Nephron progenitor cell (in vitro differentiated cells): Measurements from ENCODE around the gene P4HB.
A peak's percentile ranks its signal among the peaks of the same experiment; 100 is the strongest.

Experiments
- DNase-seq: peaks from one replicate; pipeline ENCODE4 v3.0.0; 2021
- H3K27ac Mint-ChIP-seq: 2 replicates; pipeline ENCODE4 v1.8.0; 2021; ENCODE audit warnings: mild to moderate bottlenecking, moderate library complexity, mixed read lengths
- H3K27me3 Mint-ChIP-seq: 2 replicates; pipeline ENCODE4 v1.8.0; 2021; ENCODE audit warnings: mild to moderate bottlenecking, low read depth, mixed read lengths; ENCODE audit not compliant: poor library complexity
- H3K36me3 Mint-ChIP-seq: 2 replicates; pipeline ENCODE4 v1.8.0; 2021; ENCODE audit warnings: low read depth, mixed read lengths
- H3K4me1 Mint-ChIP-seq: 2 replicates; pipeline ENCODE4 v1.8.0; 2021; ENCODE audit warnings: mixed read lengths
- H3K4me3 Mint-ChIP-seq: 2 replicates; pipeline ENCODE4 v1.8.0; 2021; ENCODE audit warnings: mild to moderate bottlenecking, moderate library complexity, mixed read lengths
- H3K9me3 Mint-ChIP-seq: 2 replicates; pipeline ENCODE4 v1.8.0; 2021; ENCODE audit warnings: mild to moderate bottlenecking, moderate library complexity, mixed read lengths
- TF ChIP-seq, protein P1 (sequence below): fragments of 200-600 bp; sonication (generic); IDR thresholded peaks from 2 replicates; pipeline ENCODE4 v1.5.0; 2021; ENCODE audit warnings: antibody characterized with exemption

The P4HB gene

DNA sequence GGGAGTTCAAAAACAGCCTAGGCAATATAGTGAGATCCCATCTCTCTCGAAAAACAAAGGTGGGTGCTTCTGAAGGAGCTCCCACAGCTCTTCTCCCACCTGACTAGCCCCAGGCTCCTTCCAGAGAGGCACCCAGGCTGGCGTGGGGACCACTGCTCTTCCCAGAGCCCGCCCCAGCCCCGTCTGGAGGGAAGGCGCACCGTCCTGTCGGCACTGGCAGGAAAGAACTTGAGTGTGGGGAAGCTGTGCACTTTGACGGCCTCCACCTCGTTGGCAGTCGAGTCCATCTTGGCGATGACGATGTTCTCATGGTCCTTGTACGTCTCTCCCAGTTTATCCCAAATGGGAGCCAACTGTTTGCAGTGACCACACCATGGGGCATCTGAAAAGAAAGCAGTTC is 15.0 kb downstream of the P4HB start:
- H3K4me1 Mint-ChIP-seq = no peaks in the 10 kb centered on the region
- no peak overlapping the region for H3K4me3 Mint-ChIP-seq
- TF ChIP-seq, protein P1, sequence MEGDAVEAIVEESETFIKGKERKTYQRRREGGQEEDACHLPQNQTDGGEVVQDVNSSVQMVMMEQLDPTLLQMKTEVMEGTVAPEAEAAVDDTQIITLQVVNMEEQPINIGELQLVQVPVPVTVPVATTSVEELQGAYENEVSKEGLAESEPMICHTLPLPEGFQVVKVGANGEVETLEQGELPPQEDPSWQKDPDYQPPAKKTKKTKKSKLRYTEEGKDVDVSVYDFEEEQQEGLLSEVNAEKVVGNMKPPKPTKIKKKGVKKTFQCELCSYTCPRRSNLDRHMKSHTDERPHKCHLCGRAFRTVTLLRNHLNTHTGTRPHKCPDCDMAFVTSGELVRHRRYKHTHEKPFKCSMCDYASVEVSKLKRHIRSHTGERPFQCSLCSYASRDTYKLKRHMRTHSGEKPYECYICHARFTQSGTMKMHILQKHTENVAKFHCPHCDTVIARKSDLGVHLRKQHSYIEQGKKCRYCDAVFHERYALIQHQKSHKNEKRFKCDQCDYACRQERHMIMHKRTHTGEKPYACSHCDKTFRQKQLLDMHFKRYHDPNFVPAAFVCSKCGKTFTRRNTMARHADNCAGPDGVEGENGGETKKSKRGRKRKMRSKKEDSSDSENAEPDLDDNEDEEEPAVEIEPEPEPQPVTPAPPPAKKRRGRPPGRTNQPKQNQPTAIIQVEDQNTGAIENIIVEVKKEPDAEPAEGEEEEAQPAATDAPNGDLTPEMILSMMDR = no peak
- H3K9me3 Mint-ChIP-seq = no peaks in the 10 kb centered on the region
- H3K27me3 Mint-ChIP-seq = no peaks in the 10 kb centered on the region
- peaks cover 17% of the 10 kb centered on the region for H3K36me3 Mint-ChIP-seq
- DNase-seq = no peak
- H3K27ac Mint-ChIP-seq = no peak overlapping the region

GRCh38 chr17:81844887-81845286 is 15.4 kb downstream of the P4HB start:
- DNase-seq = no peak
- Mint-ChIP-seq H3K27ac (no peak overlapping the region), H3K9me3 (no peaks in the 10 kb centered on the region), H3K27me3 (no peaks in the 10 kb centered on the region), H3K4me1 (no peaks in the 10 kb centered on the region), H3K36me3 (peaks cover 12% of the 10 kb centered on the region), H3K4me3 (no peak overlapping the region)
- TF ChIP-seq, protein P1 = no peak

- no peaks in the 10 kb centered on the region for H3K27me3 Mint-ChIP-seq
- H3K4me1 Mint-ChIP-seq = peaks cover 2% of the 10 kb centered on the region
- H3K36me3 Mint-ChIP-seq = peaks cover 12% of the 10 kb centered on the region
- no peak overlapping the region for H3K27ac Mint-ChIP-seq
- no peak overlapping the region for H3K4me3 Mint-ChIP-seq
- TF ChIP-seq, protein P1 = no peak
- no peak for DNase-seq
- H3K9me3 Mint-ChIP-seq = no peaks in the 10 kb centered on the region
Observed at GRCh38 chr17:81844327-81844851, 15.9 kb downstream of the P4HB start.

GRCh38 chr17:81843713-81844326 is 16.5 kb downstream of the P4HB start:
- no peak overlapping the region for H3K4me3 Mint-ChIP-seq
- peak overlapping the region; percentile 81 for H3K27ac Mint-ChIP-seq

DNA sequence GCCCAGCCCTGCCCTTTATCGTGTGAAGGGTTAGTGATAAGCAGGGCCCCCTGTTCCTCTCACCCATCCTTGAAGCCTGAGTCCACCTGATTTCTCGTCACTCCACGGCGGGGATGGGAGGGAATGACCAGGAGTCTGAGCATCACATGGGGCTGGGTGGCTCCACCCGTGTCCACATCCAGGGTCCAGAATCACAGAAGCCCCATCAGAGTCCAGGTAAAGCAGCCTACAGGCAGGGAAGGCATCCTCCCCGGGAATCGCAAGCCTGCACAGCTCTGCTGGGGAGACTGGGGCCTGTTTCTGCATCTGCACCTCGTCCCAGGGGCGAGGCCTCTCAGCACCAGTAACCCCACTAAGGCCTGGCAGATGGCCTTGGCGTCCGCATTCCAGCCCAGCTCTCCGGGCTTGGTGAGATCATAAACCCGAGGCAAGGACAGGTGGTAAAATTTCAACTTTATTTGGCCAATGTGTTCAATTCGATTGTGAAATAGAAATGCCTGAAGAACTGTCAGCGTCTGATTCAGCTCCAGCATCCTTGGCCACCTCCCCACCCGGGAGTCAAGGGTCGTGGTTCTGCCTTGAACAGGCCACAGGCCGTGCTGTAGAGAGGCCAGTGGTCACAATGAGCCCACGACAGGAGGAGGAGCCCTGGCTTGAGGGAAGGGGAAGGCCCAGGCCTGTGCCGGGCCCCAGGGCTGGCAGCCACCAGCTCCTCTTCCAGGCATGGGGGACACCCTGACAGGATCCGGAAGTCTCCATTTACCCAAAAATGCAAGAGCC is 17.4 kb downstream of the P4HB start:
- Mint-ChIP-seq H3K4me3 (no peak overlapping the region), H3K27ac (no peak overlapping the region), H3K4me1 (peaks cover 12% of the 10 kb centered on the region), H3K27me3 (no peaks in the 10 kb centered on the region), H3K9me3 (no peaks in the 10 kb centered on the region), H3K36me3 (peaks cover 12% of the 10 kb centered on the region)
- no peak for DNase-seq
- TF ChIP-seq, protein P1 = no peak

More at GRCh38 chr17:81843713-81844326, 16.5 kb downstream of the P4HB start:
- Mint-ChIP-seq H3K4me1 (peaks cover 8% of the 10 kb centered on the region), H3K36me3 (peaks cover 12% of the 10 kb centered on the region), H3K27me3 (no peaks in the 10 kb centered on the region), H3K9me3 (no peaks in the 10 kb centered on the region)
- DNase-seq = no peak
- TF ChIP-seq, protein P1 = no peak
